GM06990 (cell line): ENCODE data around the gene ZBTB45.

Source experiments
- DNase-seq: peaks from one replicate; pipeline ENCODE4 v3.0.0-alpha.2; 2011; ENCODE audit not compliant: insufficient read length; ENCODE audit errors: extremely low read depth
- H3K27me3 ChIP-seq: replicated peaks from 2 replicates; pipeline ENCODE4 v1.6.0; 2011; ENCODE audit warnings: low read length; ENCODE audit not compliant: control insufficient read depth, insufficient read depth
- H3K36me3 ChIP-seq: 2 replicates; pipeline ENCODE4 v1.5.1; 2011; ENCODE audit warnings: low read length; ENCODE audit not compliant: control insufficient read depth, insufficient read depth
- H3K4me3 ChIP-seq: replicated peaks from 2 replicates; pipeline ENCODE4 v1.5.1; 2011; ENCODE audit warnings: low read depth, mild to moderate bottlenecking, control low read depth, low read length
- TF ChIP-seq, protein P1 (sequence below): IDR thresholded peaks from 2 replicates; pipeline ENCODE4 v1.5.1; 2011; ENCODE audit warnings: low read length, control low read depth, mild to moderate bottlenecking, inconsistent platforms; ENCODE audit not compliant: insufficient read depth, poor library complexity, severe bottlenecking

The ZBTB45 gene

DNA sequence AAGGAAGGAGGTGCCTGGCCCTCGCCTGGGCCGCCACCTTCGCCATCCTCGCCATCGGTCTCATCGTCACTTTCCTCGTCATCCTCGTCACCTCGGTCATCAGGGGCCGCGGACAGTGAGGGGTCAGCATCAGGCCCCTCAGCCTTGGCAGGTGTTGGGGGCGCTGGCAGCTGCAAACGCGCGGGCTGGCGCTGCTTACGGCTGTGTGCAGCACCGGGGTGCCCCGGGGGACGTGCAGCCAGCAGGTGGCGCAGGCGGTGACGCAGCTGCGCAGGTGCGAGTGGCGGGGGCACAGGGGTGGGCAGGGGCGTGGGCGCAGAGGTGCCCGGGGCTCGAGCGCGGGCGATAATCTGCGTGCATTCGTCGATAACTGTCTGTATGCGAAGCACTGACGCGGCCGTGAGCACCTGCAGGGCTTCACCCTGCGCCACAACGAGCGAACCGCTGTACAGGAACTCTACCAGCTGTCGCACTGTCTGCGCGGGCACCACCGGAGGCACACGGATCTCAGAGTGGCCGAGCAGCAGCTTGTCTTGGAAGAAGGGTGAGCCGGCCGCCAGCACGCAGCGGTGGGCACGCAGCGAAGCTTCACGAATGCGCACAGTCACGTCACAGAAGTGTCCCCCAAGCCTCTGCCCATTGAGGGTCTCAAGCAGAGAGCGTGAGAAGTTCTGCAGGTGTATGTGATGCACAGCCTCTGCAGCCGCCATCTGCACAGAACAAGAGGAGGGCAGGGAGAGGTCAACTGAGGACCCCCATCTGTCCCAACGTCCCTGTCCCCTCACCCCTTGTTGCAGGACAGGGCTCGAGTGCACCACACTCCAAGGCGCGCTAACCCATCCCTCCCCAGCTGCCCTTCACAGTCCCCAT, 2.4 kb downstream of the ZBTB45 start:
- no peak for DNase-seq
- no peak overlapping the region for H3K4me3 ChIP-seq

DNA sequence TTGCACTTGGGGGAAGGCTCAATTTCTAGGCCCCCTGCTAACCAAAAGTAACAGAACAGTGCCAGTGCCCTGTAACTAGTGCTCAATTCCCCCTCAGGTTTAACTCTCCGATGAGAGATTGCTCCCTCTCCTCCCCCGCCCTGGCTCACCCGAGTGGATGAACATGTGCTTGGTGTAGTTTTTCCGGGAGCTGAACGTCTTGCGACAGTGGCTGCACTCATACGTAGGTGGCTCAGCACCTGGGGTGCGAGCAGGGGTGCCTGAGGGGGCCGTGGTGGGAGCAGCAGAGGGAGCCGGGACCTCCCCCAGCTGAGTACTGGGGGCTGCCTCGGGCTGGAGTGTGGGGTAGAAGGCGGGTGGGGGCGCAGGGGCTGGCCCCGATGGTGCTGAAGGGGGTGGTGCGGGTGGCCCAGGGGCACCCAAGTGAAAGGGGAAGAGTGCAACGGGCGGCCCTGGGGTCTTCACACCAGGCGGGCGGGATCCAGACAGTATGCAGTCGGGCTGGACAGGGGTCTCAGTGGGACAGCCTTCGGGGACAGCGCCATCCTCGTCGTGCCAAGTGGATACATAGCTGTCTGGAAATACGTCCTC, 3.3 kb downstream of the ZBTB45 start:
- DNase-seq: no peak
- Histone ChIP-seq H3K36me3 (peaks cover 9% of the 10 kb centered on the region), H3K27me3 (no peaks in the 10 kb centered on the region), H3K4me3 (no peak overlapping the region)
- TF ChIP-seq, protein P1, sequence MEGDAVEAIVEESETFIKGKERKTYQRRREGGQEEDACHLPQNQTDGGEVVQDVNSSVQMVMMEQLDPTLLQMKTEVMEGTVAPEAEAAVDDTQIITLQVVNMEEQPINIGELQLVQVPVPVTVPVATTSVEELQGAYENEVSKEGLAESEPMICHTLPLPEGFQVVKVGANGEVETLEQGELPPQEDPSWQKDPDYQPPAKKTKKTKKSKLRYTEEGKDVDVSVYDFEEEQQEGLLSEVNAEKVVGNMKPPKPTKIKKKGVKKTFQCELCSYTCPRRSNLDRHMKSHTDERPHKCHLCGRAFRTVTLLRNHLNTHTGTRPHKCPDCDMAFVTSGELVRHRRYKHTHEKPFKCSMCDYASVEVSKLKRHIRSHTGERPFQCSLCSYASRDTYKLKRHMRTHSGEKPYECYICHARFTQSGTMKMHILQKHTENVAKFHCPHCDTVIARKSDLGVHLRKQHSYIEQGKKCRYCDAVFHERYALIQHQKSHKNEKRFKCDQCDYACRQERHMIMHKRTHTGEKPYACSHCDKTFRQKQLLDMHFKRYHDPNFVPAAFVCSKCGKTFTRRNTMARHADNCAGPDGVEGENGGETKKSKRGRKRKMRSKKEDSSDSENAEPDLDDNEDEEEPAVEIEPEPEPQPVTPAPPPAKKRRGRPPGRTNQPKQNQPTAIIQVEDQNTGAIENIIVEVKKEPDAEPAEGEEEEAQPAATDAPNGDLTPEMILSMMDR: no peak

More for the DNA sequence above, 2.4 kb downstream of the ZBTB45 start:
- H3K36me3 ChIP-seq: peaks cover 9% of the 10 kb centered on the region
- H3K27me3 ChIP-seq: no peaks in the 10 kb centered on the region
- TF ChIP-seq, protein P1: no peak

DNA sequence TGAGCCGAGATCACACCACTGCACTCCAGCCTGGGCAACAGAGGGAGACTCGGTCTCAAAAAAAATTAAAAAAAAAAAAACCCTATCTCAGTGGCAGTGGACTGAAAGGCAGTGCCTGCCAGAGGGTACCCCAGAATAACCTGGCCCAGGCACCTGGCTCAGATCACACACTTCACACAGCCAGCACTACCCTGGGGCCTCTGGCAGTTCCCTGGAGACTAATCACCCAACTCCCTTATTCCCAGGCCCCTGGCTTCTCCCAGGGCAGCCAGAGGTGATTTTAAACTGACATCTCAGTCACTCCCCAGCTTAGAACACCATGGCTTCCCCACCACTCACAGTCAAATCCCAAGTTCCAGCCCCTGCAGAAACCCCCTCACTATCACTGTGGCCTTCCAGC, 4.4 kb downstream of the ZBTB45 start:
- Histone ChIP-seq H3K4me3 (no peak overlapping the region), H3K27me3 (no peaks in the 10 kb centered on the region)
- TF ChIP-seq, protein P1: no peak

DNA sequence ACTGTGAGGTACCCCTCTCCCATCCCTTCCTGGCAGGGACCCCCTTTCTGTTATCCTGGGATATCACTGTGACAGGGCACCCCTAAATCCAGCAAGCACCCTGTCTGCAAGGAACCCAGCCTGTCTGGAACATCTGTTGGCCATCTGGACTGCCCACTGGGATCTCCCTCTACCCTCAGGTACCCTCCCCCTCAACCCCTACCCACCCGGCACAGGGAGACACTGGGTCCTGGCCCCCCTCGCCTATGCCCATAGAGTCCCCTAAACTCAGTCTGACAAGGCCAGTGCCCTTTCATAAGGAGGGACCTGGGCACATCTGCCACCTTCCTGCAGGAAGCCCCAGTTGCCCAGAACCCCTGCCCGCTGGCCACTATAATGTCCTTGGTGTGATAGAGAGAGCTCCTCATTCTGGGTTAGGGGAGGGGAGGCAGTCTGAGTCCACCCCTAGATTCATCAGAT, 5.0 kb downstream of the ZBTB45 start:
- Histone ChIP-seq H3K27me3 (no peaks in the 10 kb centered on the region), H3K36me3 (peaks cover 9% of the 10 kb centered on the region), H3K4me3 (peak overlapping the region; percentile 68)
- TF ChIP-seq, protein P1: no peak
- DNase-seq: no peak

More for the DNA sequence above, 4.4 kb downstream of the ZBTB45 start:
- H3K36me3 ChIP-seq: peaks cover 9% of the 10 kb centered on the region
- DNase-seq: no peak

DNA sequence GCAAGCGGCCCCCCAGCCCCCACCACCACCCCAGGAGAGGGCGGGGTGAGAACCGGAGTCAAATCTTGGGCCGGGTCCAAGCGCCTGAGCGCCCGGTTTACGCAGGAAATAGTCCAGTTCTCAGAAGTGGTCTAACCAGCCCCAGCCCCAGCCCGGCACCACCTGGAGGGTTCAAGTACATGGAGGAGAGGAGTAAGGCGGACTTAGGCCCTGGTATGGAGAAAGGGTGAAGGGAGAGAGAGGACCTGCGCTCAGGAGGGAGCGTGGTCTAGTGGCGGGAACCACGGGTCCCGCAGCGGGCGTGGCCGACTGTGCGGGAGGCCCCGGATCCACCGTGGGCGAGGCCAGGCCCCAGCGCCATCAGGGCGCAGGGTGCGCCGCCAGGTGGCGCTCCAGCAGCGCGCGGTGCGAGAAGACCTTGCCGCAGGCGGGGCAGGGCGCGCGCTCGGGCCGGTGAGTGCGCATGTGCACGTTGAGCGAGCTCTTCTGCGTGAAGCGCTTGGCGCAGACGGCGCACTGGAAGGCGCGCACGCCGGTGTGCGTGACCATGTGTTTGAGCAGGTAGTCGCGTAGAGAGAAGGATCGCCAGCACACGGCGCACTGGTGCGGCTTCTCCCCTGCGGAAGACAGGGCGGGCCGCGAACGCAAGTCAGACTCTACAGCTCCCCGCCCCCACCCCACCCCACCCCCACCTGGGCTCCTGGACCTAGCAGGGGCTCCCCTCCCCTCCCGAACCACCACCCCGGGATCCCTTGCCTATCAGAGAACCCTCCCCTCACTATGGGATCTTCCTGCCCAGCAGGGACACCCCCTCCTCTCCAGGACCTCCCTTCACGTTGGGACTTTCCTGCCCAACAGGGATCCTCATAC, 5.7 kb downstream of the ZBTB45 start:
- no peaks in the 10 kb centered on the region for H3K27me3 ChIP-seq
- H3K36me3 ChIP-seq: peaks cover 9% of the 10 kb centered on the region
- peak overlapping the region; percentile 68 for H3K4me3 ChIP-seq
- DNase-seq: peak; percentile 99
- TF ChIP-seq, protein P1: peak; percentile 44
